ENCODE measurements around the gene SNX3.
A peak's percentile ranks its signal among the peaks of the same experiment; 100 is the strongest.
"Not testable (repeated sequence)": the region's sequence is repeated elsewhere in the genome, so short reads cannot be mapped to it uniquely, and the experiment has no call there.

Gene SNX3

DNA sequence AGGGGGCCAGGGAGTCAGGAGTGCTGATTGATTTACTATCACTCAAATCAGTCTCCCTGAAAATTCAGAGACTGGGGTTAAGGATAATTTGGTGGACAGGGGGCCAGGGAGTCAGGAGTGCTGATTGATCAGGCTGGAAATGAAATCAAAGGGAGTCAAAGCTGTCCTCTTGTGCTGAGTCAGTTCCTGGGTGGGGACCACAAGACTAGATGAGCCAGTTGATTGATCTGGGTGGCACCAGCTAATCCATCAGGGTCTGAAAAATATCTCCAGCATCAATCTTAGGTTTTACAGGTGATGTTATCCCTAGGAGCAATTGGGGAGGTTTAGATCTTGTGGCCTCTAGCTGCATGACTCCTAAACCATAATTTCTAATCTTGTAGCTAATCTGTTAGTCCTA is 27.9 kb upstream of the SNX3 start:
- H3K27ac ChIP-seq (ENCODE audit: low read depth, low read length) = no peak overlapping the region
- no peak overlapping the region for H3K4me3 ChIP-seq (ENCODE audit: low read depth in 1 of 2, low read length in 2 of 2)
- no peak overlapping the region for H3K9ac ChIP-seq (ENCODE audit: low read length)
- no peaks in the 10 kb centered on the region for H3K36me3 ChIP-seq (ENCODE audit: insufficient read depth, low read length)
- no peaks in the 10 kb centered on the region for H3K9me3 ChIP-seq (ENCODE audit: low read length)
- H3K27me3 ChIP-seq (ENCODE audit: control insufficient read depth in 1 of 2, insufficient read depth in 2 of 2, low read length in 2 of 2) = no peaks in the 10 kb centered on the region
- H3K4me1 ChIP-seq (ENCODE audit: insufficient read depth, low read length) = no peaks in the 10 kb centered on the region

DNA sequence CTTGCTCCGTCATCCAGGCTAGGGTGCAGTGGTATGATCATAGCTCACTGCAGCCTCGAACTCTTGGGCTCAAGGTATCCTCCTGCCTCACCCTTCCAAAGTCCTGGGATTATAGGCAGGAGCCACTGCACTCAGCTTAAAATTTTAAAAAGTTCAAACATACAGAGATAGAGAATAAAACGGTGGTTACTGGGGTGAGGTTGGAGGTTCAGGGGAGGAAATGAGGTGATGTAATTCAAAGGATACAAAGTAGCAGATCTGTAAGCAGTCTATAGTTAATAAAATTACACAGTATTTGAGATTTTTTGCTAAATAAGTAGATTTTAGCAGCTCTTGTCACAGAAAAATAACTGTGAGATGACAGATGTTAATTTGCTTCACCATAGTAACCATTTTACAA is 26.5 kb upstream of the SNX3 start:
- Histone ChIP-seq H3K36me3 (ENCODE audit: insufficient read depth, low read length) (no peaks in the 10 kb centered on the region), H3K4me1 (ENCODE audit: insufficient read depth, low read length) (no peaks in the 10 kb centered on the region), H3K27ac (ENCODE audit: low read depth, low read length) (no peak overlapping the region), H3K9me3 (ENCODE audit: low read length) (no peaks in the 10 kb centered on the region), H3K4me3 (ENCODE audit: low read depth in 1 of 2, low read length in 2 of 2) (no peak overlapping the region), H3K9ac (ENCODE audit: low read length) (no peak overlapping the region), H3K27me3 (ENCODE audit: control insufficient read depth in 1 of 2, insufficient read depth in 2 of 2, low read length in 2 of 2) (no peaks in the 10 kb centered on the region)

DNA sequence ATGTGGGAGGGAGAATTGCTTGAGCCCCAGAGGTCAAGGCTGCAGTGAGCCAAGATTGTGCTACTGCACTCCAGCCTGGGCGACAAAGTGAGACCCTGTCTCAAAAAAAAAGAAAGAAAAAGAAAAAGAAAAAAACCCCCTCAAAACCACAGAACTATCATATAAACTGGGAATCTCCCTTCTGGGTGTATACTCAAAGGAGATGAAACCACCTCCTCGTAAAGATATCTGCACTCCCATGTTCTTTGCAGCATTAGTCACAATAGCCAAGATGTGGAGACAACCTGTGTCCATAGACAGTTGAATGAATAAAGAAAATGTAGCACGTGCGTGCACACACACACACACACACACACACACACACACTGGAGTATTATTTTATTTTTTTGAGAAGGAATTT is 25.5 kb upstream of the SNX3 start:
- Histone ChIP-seq H3K4me1 (ENCODE audit: insufficient read depth, low read length) (no peaks in the 10 kb centered on the region), H3K9me3 (ENCODE audit: low read length) (no peaks in the 10 kb centered on the region), H3K27ac (ENCODE audit: low read depth, low read length) (no peak overlapping the region), H3K27me3 (ENCODE audit: control insufficient read depth in 1 of 2, insufficient read depth in 2 of 2, low read length in 2 of 2) (no peaks in the 10 kb centered on the region), H3K4me3 (ENCODE audit: low read depth in 1 of 2, low read length in 2 of 2) (no peak overlapping the region), H3K36me3 (ENCODE audit: insufficient read depth, low read length) (no peaks in the 10 kb centered on the region), H3K9ac (ENCODE audit: low read length) (no peak overlapping the region)

DNA sequence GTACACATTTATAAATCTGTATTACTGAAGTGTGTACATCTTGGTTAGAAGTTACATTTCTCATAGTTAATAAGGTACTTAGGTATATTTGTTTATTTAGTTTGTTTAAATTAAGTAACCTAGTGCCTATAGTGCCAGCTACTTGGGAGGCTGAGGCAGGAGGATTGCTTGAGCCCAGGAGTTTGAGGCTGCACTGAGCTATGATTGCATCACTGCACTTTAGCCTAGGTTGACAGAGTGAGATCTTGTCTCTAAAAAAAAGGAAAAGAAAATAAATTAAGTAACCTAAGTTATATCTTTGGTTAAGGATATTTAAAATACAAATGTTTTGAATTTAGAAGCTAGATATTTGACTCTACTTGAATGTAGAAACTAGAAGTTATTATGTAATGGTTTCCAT is 24.5 kb upstream of the SNX3 start:
- Histone ChIP-seq H3K9me3 (ENCODE audit: low read length) (no peaks in the 10 kb centered on the region), H3K27ac (ENCODE audit: low read depth, low read length) (no peak overlapping the region), H3K9ac (ENCODE audit: low read length) (no peak overlapping the region), H3K4me3 (ENCODE audit: low read depth in 1 of 2, low read length in 2 of 2) (no peak overlapping the region), H3K36me3 (ENCODE audit: insufficient read depth, low read length) (no peaks in the 10 kb centered on the region), H3K27me3 (ENCODE audit: control insufficient read depth in 1 of 2, insufficient read depth in 2 of 2, low read length in 2 of 2) (no peaks in the 10 kb centered on the region), H3K4me1 (ENCODE audit: insufficient read depth, low read length) (no peaks in the 10 kb centered on the region)

DNA sequence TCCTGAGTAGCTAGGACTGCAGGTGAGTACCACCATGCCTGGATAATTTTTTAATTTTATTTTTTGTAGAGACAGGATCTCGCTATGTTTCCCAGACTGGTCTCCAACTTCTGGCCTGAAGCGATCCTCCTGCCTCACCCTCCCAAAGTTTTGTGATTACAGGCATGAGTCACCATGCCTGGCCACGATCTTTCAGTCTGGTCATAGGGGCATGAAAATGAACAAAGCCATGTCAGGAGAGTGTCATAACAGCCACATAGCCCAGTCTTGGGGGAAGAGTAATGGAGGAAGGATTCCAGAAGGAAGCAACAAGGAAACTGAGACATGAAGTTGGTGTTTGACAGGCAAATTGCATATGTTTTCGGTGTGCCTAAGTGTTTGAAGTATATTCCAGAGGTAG is 17.0 kb upstream of the SNX3 start:
- no peak overlapping the region for H3K4me3 ChIP-seq (ENCODE audit: low read depth in 1 of 2, low read length in 2 of 2)
- no peaks in the 10 kb centered on the region for H3K27me3 ChIP-seq (ENCODE audit: control insufficient read depth in 1 of 2, insufficient read depth in 2 of 2, low read length in 2 of 2)
- H3K9ac ChIP-seq (ENCODE audit: low read length) = no peak overlapping the region
- H3K4me1 ChIP-seq (ENCODE audit: insufficient read depth, low read length) = no peaks in the 10 kb centered on the region
- H3K9me3 ChIP-seq (ENCODE audit: low read length) = no peaks in the 10 kb centered on the region
- no peaks in the 10 kb centered on the region for H3K36me3 ChIP-seq (ENCODE audit: insufficient read depth, low read length)
- H3K27ac ChIP-seq (ENCODE audit: low read depth, low read length) = no peak overlapping the region

DNA sequence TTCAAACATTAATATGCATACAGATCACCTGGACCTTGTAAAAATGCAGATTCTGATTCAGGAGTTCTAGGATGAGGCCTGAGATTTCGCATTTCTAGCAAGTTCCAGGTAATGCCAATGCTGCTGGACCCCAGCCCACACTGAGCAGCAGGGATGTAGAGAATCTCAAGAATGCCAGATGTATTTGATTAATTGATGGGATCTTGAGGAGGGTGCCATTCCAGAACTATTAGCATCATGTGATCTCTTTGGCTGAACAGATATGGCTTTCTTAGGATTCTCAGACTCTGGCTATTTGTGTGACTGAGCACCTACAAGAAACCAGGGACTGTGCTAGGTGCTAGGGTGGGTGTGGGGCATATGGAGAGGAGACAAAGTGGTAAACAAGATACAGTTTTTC is 16.5 kb upstream of the SNX3 start:
- no peaks in the 10 kb centered on the region for H3K36me3 ChIP-seq (ENCODE audit: insufficient read depth, low read length)
- H3K4me3 ChIP-seq (ENCODE audit: low read depth in 1 of 2, low read length in 2 of 2) = no peak overlapping the region
- H3K9ac ChIP-seq (ENCODE audit: low read length) = no peak overlapping the region
- H3K27ac ChIP-seq (ENCODE audit: low read depth, low read length) = no peak overlapping the region
- H3K4me1 ChIP-seq (ENCODE audit: insufficient read depth, low read length) = no peaks in the 10 kb centered on the region
- no peaks in the 10 kb centered on the region for H3K27me3 ChIP-seq (ENCODE audit: control insufficient read depth in 1 of 2, insufficient read depth in 2 of 2, low read length in 2 of 2)
- no peaks in the 10 kb centered on the region for H3K9me3 ChIP-seq (ENCODE audit: low read length)

DNA sequence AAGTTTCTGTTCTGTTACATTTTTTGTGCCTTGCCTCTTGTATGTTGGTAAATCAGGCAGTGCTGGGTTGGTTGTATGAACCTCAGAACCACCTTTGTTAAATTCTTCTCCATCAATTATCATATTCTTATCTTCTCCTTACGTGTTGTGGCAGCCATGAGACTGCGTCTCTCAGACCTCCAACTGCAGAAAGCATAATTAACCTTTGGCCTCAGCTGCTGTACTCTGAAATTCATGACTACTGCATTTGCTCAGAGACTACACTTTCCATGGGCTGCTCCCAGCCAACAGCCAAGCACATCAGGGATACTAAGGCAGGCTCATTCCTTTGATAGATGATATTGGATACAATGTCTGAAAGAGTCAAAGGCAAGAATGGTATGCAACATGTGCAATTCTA is 15.1 kb upstream of the SNX3 start:
- H3K4me3 ChIP-seq (ENCODE audit: low read depth in 1 of 2, low read length in 2 of 2) = no peak overlapping the region
- H3K4me1 ChIP-seq (ENCODE audit: insufficient read depth, low read length) = no peaks in the 10 kb centered on the region
- H3K27ac ChIP-seq (ENCODE audit: low read depth, low read length) = no peak overlapping the region
- no peak overlapping the region for H3K9ac ChIP-seq (ENCODE audit: low read length)
- H3K27me3 ChIP-seq (ENCODE audit: control insufficient read depth in 1 of 2, insufficient read depth in 2 of 2, low read length in 2 of 2) = no peaks in the 10 kb centered on the region
- no peaks in the 10 kb centered on the region for H3K36me3 ChIP-seq (ENCODE audit: insufficient read depth, low read length)
- H3K9me3 ChIP-seq (ENCODE audit: low read length) = no peaks in the 10 kb centered on the region

DNA sequence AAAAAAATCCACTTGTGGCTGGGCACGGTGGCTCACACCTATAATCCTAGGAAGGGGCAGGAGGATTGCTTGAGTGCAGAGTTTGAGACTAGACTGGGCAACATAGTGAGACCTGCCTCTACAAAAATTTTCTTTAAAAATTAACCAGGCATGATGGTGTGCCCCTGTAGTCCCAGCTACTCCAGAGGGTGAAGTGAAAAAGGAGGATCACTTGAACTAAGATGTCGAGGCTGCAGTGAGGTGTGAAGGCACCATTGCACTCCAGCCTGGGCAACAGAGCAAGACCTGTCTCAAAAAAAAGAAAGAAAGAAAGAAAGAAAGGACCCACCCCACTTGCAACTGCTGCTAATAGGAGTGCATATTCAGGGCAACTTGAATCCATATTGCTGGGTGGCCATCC is 13.7 kb upstream of the SNX3 start:
- Histone ChIP-seq H3K27me3 (ENCODE audit: control insufficient read depth in 1 of 2, insufficient read depth in 2 of 2, low read length in 2 of 2) (no peaks in the 10 kb centered on the region), H3K4me3 (ENCODE audit: low read depth in 1 of 2, low read length in 2 of 2) (no peak overlapping the region), H3K27ac (ENCODE audit: low read depth, low read length) (no peak overlapping the region), H3K36me3 (ENCODE audit: insufficient read depth, low read length) (no peaks in the 10 kb centered on the region), H3K4me1 (ENCODE audit: insufficient read depth, low read length) (no peaks in the 10 kb centered on the region), H3K9ac (ENCODE audit: low read length) (no peak overlapping the region), H3K9me3 (ENCODE audit: low read length) (no peaks in the 10 kb centered on the region)

DNA sequence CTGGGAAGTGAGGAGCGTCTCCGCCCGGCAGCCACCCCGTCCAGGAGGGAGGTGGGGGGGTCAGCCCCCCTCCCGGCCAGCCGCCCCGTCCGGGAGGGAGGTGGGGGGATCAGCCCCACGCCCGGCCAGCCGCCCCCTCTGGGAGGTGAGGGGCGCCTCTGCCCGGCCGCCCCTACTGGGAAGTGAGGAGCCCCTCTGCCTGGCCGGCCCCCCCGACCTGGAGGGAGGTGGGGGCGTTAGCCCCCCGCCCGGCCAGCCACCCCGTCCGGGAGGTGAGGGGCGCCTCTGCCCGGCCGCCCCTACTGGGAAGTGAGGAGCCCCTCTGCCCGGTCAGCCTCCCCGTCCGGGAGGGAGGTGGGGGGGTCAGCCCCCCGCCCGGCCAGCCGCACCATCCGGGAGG is 9.1 kb upstream of the SNX3 start:
- not testable (repeated sequence) for H3K27ac ChIP-seq (ENCODE audit: low read depth, low read length); H3K4me3 ChIP-seq (ENCODE audit: low read depth in 1 of 2, low read length in 2 of 2); H3K36me3 ChIP-seq (ENCODE audit: insufficient read depth, low read length); H3K27me3 ChIP-seq (ENCODE audit: control insufficient read depth in 1 of 2, insufficient read depth in 2 of 2, low read length in 2 of 2); H3K4me1 ChIP-seq (ENCODE audit: insufficient read depth, low read length); H3K9ac ChIP-seq (ENCODE audit: low read length); H3K9me3 ChIP-seq (ENCODE audit: low read length)

DNA sequence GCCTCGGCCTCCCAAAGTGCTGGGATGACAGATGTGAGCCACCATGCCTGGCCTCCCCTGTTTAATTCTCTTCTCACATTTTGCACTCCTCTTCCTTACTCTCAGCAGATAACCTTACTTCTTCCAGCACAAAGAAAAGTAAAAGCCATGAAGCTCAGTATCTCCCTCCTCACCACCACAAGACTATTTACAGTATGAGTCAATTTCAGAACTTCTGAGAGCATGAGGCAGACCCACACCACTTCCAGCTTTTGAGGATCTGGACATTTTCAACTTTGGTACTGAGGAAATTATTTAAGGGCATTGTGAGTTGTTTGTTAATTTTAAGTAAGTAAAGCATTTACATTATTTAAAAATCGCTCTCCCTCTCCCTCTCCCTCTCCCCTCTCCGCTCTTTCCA is 8.0 kb upstream of the SNX3 start:
- H3K9ac ChIP-seq (ENCODE audit: low read length) = no peak overlapping the region
- no peaks in the 10 kb centered on the region for H3K27me3 ChIP-seq (ENCODE audit: control insufficient read depth in 1 of 2, insufficient read depth in 2 of 2, low read length in 2 of 2)
- no peak overlapping the region for H3K4me3 ChIP-seq (ENCODE audit: low read depth in 1 of 2, low read length in 2 of 2)
- no peak overlapping the region for H3K27ac ChIP-seq (ENCODE audit: low read depth, low read length)
- no peaks in the 10 kb centered on the region for H3K36me3 ChIP-seq (ENCODE audit: insufficient read depth, low read length)
- H3K4me1 ChIP-seq (ENCODE audit: insufficient read depth, low read length) = no peaks in the 10 kb centered on the region
- H3K9me3 ChIP-seq (ENCODE audit: low read length) = no peaks in the 10 kb centered on the region

DNA sequence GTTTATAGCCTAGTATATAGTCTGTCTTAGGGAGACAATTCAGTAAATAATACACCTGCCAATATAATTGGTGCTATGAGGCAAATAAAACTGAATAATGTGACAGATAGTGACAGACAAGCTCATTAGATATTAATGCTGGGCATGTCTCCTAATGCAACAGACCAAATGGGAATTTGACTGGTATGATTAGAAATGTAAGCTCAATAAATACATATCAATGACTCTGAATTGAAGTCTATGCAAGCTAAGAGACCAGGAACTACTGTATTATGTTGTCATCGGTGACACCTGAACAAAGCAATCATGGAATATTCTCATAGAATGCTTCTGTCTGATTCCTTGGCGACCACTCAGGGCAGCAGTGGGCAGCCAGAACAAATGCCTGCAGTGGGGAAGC is 2.5 kb upstream of the SNX3 start:
- Histone ChIP-seq H3K27me3 (ENCODE audit: control insufficient read depth in 1 of 2, insufficient read depth in 2 of 2, low read length in 2 of 2) (no peaks in the 10 kb centered on the region), H3K27ac (ENCODE audit: low read depth, low read length) (no peak overlapping the region), H3K9me3 (ENCODE audit: low read length) (no peaks in the 10 kb centered on the region), H3K36me3 (ENCODE audit: insufficient read depth, low read length) (no peaks in the 10 kb centered on the region), H3K4me3 (ENCODE audit: low read depth in 1 of 2, low read length in 2 of 2) (no peak overlapping the region), H3K9ac (ENCODE audit: low read length) (no peak overlapping the region), H3K4me1 (ENCODE audit: insufficient read depth, low read length) (peaks cover 11% of the 10 kb centered on the region)

DNA sequence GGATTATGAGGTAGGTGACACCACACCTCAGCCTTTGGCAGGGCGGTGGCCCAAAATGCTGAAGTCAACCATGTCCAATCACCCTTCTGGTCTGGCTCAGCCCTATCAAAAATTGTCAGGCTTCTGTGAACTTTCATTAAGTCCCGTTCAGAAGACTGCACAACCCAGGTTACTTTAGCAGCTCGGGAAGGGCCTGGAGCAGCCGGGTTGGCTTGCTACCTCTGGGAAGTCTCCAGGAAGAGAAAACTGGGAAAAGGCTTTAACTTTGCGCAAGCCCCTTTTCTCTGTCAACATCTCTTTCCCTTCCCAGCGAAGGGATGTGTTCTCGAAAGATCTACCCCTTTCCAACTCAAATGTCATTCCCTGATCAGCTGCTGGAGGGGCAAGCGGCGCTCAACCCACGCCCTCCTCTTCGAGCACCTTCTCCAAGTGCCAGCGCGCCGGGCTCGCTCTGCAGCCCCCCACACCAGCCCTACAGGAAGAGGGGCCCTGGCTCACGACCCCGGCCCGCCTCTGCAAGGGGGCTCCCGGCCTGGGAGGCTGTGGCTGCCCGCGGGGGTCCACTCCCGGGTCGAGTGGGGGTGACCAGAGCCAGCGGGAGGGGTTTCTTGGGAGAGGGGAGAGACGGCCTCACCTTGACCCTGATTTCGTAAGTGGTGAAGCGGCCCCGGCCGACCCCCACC is 573 bp downstream of the SNX3 start:
- Histone ChIP-seq H3K4me1 (ENCODE audit: insufficient read depth, low read length) (peaks cover 11% of the 10 kb centered on the region), H3K4me3 (ENCODE audit: low read depth in 1 of 2, low read length in 2 of 2) (peak overlapping the region; percentile 94 to 95), H3K27me3 (ENCODE audit: control insufficient read depth in 1 of 2, insufficient read depth in 2 of 2, low read length in 2 of 2) (no peaks in the 10 kb centered on the region), H3K9me3 (ENCODE audit: low read length) (no peaks in the 10 kb centered on the region), H3K27ac (ENCODE audit: low read depth, low read length) (peak overlapping the region; percentile 90), H3K9ac (ENCODE audit: low read length) (peak overlapping the region; percentile 90), H3K36me3 (ENCODE audit: insufficient read depth, low read length) (no peaks in the 10 kb centered on the region)
